Panc1 (cell line): ENCODE measurements around the gene KCTD1. TPM values are rescaled to one million over a fixed set of nuclear protein-coding genes. Genes with fewer than 3 reads are reported as not detected.

Experiments used
- ATAC-seq: fragments of 200-7000 bp; cut with Tn5 transposase; 2 replicates; pipeline ENCODE4 v1.9.1; 2020; ENCODE audit warnings: mild to moderate bottlenecking, moderate library complexity
- Bru-seq: library from RNA; stranded (reverse); fragments of 400-500 nt; gene quantifications from one replicate; lab custom pipeline; 2021; lab: Mats Ljungman, UMichigan
- BruChase-seq, 2 experiments: library from RNA; stranded (reverse); fragments of 400-500 nt; gene quantifications; one replicate each; lab custom pipeline; 2021; lab: Mats Ljungman, UMichigan
- BruUV-seq: library from RNA; stranded (reverse); fragments of 400-500 nt; replicated peaks from 2 replicates; lab custom pipeline; 2021; lab: Mats Ljungman, UMichigan
- CTCF ChIA-PET: fragments of 300-600 bp; sonication (Branson Sonifier 250); formaldehyde crosslinking; loops from one replicate; lab custom pipeline; 2022; ENCODE audit warnings: antibody characterized with exemption; lab: Charles Lee
- POLR2A ChIA-PET: fragments of 300-600 bp; sonication (Branson Sonifier 250); formaldehyde crosslinking; loops from one replicate; lab custom pipeline; 2022; ENCODE audit warnings: antibody characterized with exemption; lab: Charles Lee
- DNase-seq: peaks from one replicate; pipeline ENCODE4 v3.0.0-alpha.2; 2010; ENCODE audit warnings: low read depth, low spot score
- H3K27ac ChIP-seq: 2 replicates; pipeline ENCODE4 v1.5.1; 2011; ENCODE audit warnings: mild to moderate bottlenecking, low read length, inconsistent platforms
- H3K27me3 ChIP-seq: fragments of 200-500 bp; sonication (Bioruptor generic); 2 replicates; pipeline ENCODE4 v1.6.0; 2014; ENCODE audit warnings: low read length, inconsistent platforms; ENCODE audit not compliant: control insufficient read depth, insufficient read depth
- H3K36me3 ChIP-seq: fragments of 200-500 bp; sonication (Bioruptor generic); 2 replicates; pipeline ENCODE4 v1.5.1; 2014; ENCODE audit warnings: inconsistent platforms, mild to moderate bottlenecking, low read length, moderate library complexity; ENCODE audit not compliant: control insufficient read depth, insufficient read depth
- H3K4me1 ChIP-seq: 2 replicates; pipeline ENCODE4 v1.5.1; 2011; ENCODE audit warnings: inconsistent platforms, mild to moderate bottlenecking, low read length, moderate library complexity; ENCODE audit not compliant: control insufficient read depth, insufficient read depth
- H3K4me3 ChIP-seq, 2 experiments: 2 replicates each; pipeline ENCODE4 v1.5.1; 2011 to 2012; ENCODE audit warnings: low read depth in 2 of 2, low read length in 2 of 2, mild to moderate bottlenecking in 2 of 2, inconsistent platforms in 1 of 2, moderate library complexity in 1 of 2
- H3K9me3 ChIP-seq: fragments of 200-500 bp; sonication (Bioruptor generic); 2 replicates; pipeline ENCODE4 v1.5.1; 2014; ENCODE audit warnings: low read depth, mild to moderate bottlenecking, inconsistent platforms, low read length, moderate library complexity; ENCODE audit not compliant: control insufficient read depth, insufficient read depth
- CTCF ChIP-seq: fragments of 450-650 bp; IDR thresholded peaks from 2 replicates; pipeline ENCODE4 v1.5.1; 2017; ENCODE audit warnings: mild to moderate bottlenecking
- POLR2AphosphoS5 ChIP-seq: IDR thresholded peaks from 2 replicates; pipeline ENCODE4 v1.6.1; 2012; ENCODE audit warnings: mild to moderate bottlenecking, low read depth, low read length, moderate library complexity
- REST ChIP-seq, 2 experiments: IDR thresholded peaks; 2 replicates each; pipeline ENCODE4 v1.6.1; 2011 to 2012; ENCODE audit warnings: low read depth in 2 of 2, control low read depth in 1 of 2, low read length in 1 of 2, mild to moderate bottlenecking in 1 of 2, moderate library complexity in 1 of 2; ENCODE audit not compliant: insufficient read depth in 1 of 2
- SIN3A ChIP-seq: IDR thresholded peaks from 2 replicates; pipeline ENCODE4 v1.6.1; 2012; ENCODE audit warnings: low read depth, mild to moderate bottlenecking, low read length, moderate library complexity, borderline replicate concordance; ENCODE audit not compliant: insufficient read depth
- TCF7L2 ChIP-seq: IDR thresholded peaks from 2 replicates; pipeline ENCODE4 v1.6.1; 2011; ENCODE audit warnings: mild to moderate bottlenecking, low read depth, low read length, inconsistent platforms
- in situ Hi-C: cut with HindIII; loops from 2 replicates; pipeline ENCODE4 v1.10.0; 2016; ENCODE audit warnings: low sequenced_read_pairs, low pct_unique_long_range_greater_than_20kb
- intact Hi-C: fragments of 100-400 bp; cut with micrococcal nuclease; formaldehyde crosslinking; loops from one replicate; pipeline ENCODE4 v1.10.0; 2022; ENCODE audit not compliant: unreplicated experiment
- long read RNA-seq: library from polyadenylated mRNA; unstranded; transcript quantifications from one replicate; pipeline ENCODE4 v2.0.0, GENCODE V29; 2021; ENCODE audit not compliant: unreplicated experiment
- polyA plus RNA-seq: library from polyadenylated mRNA; unstranded; fragments of >200 nt; gene quantifications from one replicate; pipeline ENCODE4 v1.2.1, GENCODE V29; 2012; ENCODE audit warnings: missing spikeins; ENCODE audit not compliant: insufficient read length
- total RNA-seq: library from RNA; stranded (reverse); gene quantifications from one replicate; pipeline ENCODE4 v1.2.1, GENCODE V29; 2021; ENCODE audit not compliant: unreplicated experiment

Gene KCTD1
- total RNA-seq (34.4 TPM), Bru-seq, nascent RNA (percentile 62 among the genes with signal in this experiment), BruChase-seq, experiment 1, labeled RNA remaining after a 2-hour chase (percentile 57 among the genes with signal in this experiment), BruChase-seq, experiment 2, labeled RNA remaining after a 6-hour chase (percentile 51 among the genes with signal in this experiment)
- 32.9 TPM for polyA plus RNA-seq
- long read RNA-seq, transcript KCTD1-202 (5 exons, 2,103 nt) = major isoform, 23 of 41 reads
- long read RNA-seq, partial matches to known transcripts = 0 of 41 reads
- long read RNA-seq, other reads (novel, unspliced or antisense) = 15 of 41 reads

GRCh38 chr18:26548415-26549262, at the start of gene KCTD1:
TSS of gene KCTD1 (minus strand) at chr18:26548553. CDS start at chr18:26548536, 17 bp downstream.
- ATAC-seq = peak; percentile 67
- Histone ChIP-seq H3K4me3 (peak within 1 kb of the TSS; percentile 71 to 77), H3K9me3 (no peaks in the 10 kb centered on the region), H3K36me3 (no peaks in the 10 kb centered on the region; the same call in 1 of the 2 replicates), H3K27ac (peak within 1 kb of the TSS; percentile 85), H3K27me3 (no peaks in the 10 kb centered on the region), H3K4me1 (peaks cover 18% of the 10 kb centered on the region)
- DNase-seq = peak; percentile 30
- intact Hi-C loops = loop anchor here (5.0 kb wide), 2 partner anchors 166 to 241 kb away; no protein-coding TSS in a partner anchor
- ChIA-PET CTCF (interaction anchor here (0.6 to 1.1 kb wide), 2 partner anchors 73 to 229 kb away, joined by 3 to 5 read pairs; no protein-coding TSS in a partner anchor), POLR2A (interaction anchor here (0.6 kb wide), 1 partner anchor 35 kb away, joined by 9 read pairs; no protein-coding TSS in a partner anchor)
- in situ Hi-C loops = no loop called here
- 0 out of 2 replicates have a peak, but pooled peaks have one; percentile 67 for TF ChIP-seq SIN3A
- no peak for TF ChIP-seq TCF7L2
- TF ChIP-seq POLR2AphosphoS5 = no peak; the same call in 1 of the 2 replicates
- BruUV-seq = no TSS peak

- Histone ChIP-seq H3K27me3 (no peaks in the 10 kb centered on the region), H3K4me1 (no peaks in the 10 kb centered on the region), H3K9me3 (no peaks in the 10 kb centered on the region), H3K4me3 (no peak overlapping the region), H3K36me3 (no peaks in the 10 kb centered on the region), H3K27ac (no peak overlapping the region)
- DNase-seq (no peak), ATAC-seq (no peak)
- TF ChIP-seq CTCF (no peak), REST (IDR thresholded peaks at IDR 0.05; ENCODE audit: insufficient read depth in 1 of 2, low read depth in 2 of 2, low read length in 1 of 2) (no peak), TCF7L2 (no peak), POLR2AphosphoS5 (no peak), SIN3A (no peak)
- ChIA-PET POLR2A (no interaction called here), CTCF (no interaction called here)
- BruUV-seq = no TSS peak
- intact Hi-C loops = no loop called here
- in situ Hi-C loops = no loop called here
Measured at GRCh38 chr18:26593365-26594320, 45.3 kb upstream of the KCTD1 start.
